ENCODE results near the gene MGAT4C. TPM values are rescaled to one million over a fixed set of nuclear protein-coding genes. Genes with fewer than 3 reads are reported as not detected.

MGAT4C gene
- total RNA-seq, 2 donors from 2014 or later = 0.11 to 1.8 TPM

GRCh38 chr12:86198696-86199444 is 57.3 kb downstream of the MGAT4C start:
- no peaks in the 10 kb centered on the region for H3K9me3 ChIP-seq (ENCODE audit: control insufficient read depth, low read length)
- TF ChIP-seq, protein P1, sequence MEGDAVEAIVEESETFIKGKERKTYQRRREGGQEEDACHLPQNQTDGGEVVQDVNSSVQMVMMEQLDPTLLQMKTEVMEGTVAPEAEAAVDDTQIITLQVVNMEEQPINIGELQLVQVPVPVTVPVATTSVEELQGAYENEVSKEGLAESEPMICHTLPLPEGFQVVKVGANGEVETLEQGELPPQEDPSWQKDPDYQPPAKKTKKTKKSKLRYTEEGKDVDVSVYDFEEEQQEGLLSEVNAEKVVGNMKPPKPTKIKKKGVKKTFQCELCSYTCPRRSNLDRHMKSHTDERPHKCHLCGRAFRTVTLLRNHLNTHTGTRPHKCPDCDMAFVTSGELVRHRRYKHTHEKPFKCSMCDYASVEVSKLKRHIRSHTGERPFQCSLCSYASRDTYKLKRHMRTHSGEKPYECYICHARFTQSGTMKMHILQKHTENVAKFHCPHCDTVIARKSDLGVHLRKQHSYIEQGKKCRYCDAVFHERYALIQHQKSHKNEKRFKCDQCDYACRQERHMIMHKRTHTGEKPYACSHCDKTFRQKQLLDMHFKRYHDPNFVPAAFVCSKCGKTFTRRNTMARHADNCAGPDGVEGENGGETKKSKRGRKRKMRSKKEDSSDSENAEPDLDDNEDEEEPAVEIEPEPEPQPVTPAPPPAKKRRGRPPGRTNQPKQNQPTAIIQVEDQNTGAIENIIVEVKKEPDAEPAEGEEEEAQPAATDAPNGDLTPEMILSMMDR (conservative IDR thresholded peaks at IDR 0.05) = no peak

DNA sequence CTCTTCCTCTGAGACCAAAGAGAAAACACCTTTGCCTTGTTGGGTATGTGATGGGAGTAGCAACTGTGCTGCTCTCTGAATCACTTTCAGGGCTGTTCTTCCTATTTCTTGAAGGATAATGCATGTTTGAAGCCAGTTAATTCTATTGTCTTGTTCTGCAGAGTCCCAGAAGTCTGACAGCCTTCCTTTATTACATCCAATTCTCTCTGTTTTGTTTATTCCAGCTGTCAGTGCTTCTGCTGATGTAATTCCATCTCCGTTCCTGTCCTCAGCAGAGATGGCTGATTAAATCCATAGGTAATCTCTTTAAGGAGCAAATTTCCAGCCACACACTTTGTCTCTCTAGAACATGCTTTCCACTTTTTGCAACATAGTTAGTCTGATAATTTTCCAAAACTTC is 59.7 kb downstream of the MGAT4C start:
- no peak overlapping the region for H3K27ac ChIP-seq (ENCODE audit: low read depth, low read length)
- no peak overlapping the region for H3K27ac Mint-ChIP-seq
- H3K36me3 ChIP-seq (ENCODE audit: control insufficient read depth, insufficient read depth, low read length) = no peaks in the 10 kb centered on the region
- no peaks in the 10 kb centered on the region for H3K36me3 Mint-ChIP-seq (ENCODE audit: low read depth)
- 80 to 89% methylated on average over 1 of the region's 1 CpG for WGBS, 2 experiments (ENCODE audit: insufficient coverage in 1 of 2, insufficient read length in 1 of 2)
- no peak for DNase-seq
- no peaks in the 10 kb centered on the region for H3K4me1 ChIP-seq (ENCODE audit: control insufficient read depth, insufficient read depth, low read length)
- no peak overlapping the region for H3K4me3 ChIP-seq (ENCODE audit: low read length)
- H3K27me3 ChIP-seq (ENCODE audit: control insufficient read depth, insufficient read depth, low read length, poor library complexity, severe bottlenecking) = no peaks in the 10 kb centered on the region
- no peak overlapping the region for H3K9ac ChIP-seq (ENCODE audit: extremely low read depth, low read length, poor library complexity, severe bottlenecking)
- no peaks in the 10 kb centered on the region for H3K9me3 Mint-ChIP-seq
- H3K9me3 ChIP-seq (ENCODE audit: control insufficient read depth, low read length) = no peaks in the 10 kb centered on the region
- no peak overlapping the region for H3K4me3 Mint-ChIP-seq
- no peaks in the 10 kb centered on the region for H3K27me3 Mint-ChIP-seq (ENCODE audit: insufficient read depth)
- no peaks in the 10 kb centered on the region for H3K4me1 Mint-ChIP-seq
- TF ChIP-seq, protein P1 (conservative IDR thresholded peaks at IDR 0.05) = no peak

More at GRCh38 chr12:86198696-86199444, 57.3 kb downstream of the MGAT4C start:
- no peaks in the 10 kb centered on the region for H3K36me3 Mint-ChIP-seq (ENCODE audit: low read depth)
- WGBS, 2 experiments (ENCODE audit: insufficient coverage in 1 of 2, insufficient read length in 1 of 2) = 76 to 77% methylated on average over 3 to 4 of the region's 4 CpGs
- DNase-seq = no peak
- Histone ChIP-seq H3K36me3 (ENCODE audit: control insufficient read depth, insufficient read depth, low read length) (no peaks in the 10 kb centered on the region), H3K4me1 (ENCODE audit: control insufficient read depth, insufficient read depth, low read length) (no peaks in the 10 kb centered on the region), H3K27me3 (ENCODE audit: control insufficient read depth, insufficient read depth, low read length, poor library complexity, severe bottlenecking) (no peaks in the 10 kb centered on the region), H3K27ac (ENCODE audit: low read depth, low read length) (no peak overlapping the region), H3K9ac (ENCODE audit: extremely low read depth, low read length, poor library complexity, severe bottlenecking) (no peak overlapping the region), H3K4me3 (ENCODE audit: low read length) (no peak overlapping the region)
- H3K4me3 Mint-ChIP-seq = no peak overlapping the region
- no peaks in the 10 kb centered on the region for H3K4me1 Mint-ChIP-seq
- H3K27me3 Mint-ChIP-seq (ENCODE audit: insufficient read depth) = no peaks in the 10 kb centered on the region
- H3K9me3 Mint-ChIP-seq = no peaks in the 10 kb centered on the region
- H3K27ac Mint-ChIP-seq = no peak overlapping the region

DNA sequence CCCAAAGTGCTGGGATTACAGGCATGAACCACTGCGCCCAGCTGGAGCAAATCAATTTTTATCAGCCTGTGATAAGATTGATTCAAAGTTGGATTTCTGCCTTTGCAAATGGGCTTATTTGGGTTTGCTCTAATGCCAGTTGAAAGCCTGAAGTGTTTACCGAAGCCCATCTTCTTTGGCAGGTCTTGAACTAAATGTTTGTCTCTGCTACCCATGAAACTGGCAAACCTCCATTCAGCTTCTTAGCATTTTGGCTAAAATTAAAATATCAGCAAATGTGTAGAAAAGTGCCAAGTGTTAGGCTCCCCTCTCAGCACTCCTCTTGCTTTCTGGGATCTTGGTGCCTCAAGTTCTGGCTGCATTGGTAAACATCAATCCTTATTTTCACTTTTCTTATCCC is 61.5 kb downstream of the MGAT4C start:
- no peak overlapping the region for H3K4me3 Mint-ChIP-seq
- H3K4me1 Mint-ChIP-seq = no peaks in the 10 kb centered on the region
- TF ChIP-seq, protein P1 (conservative IDR thresholded peaks at IDR 0.05) = no peak
- H3K27ac Mint-ChIP-seq = no peak overlapping the region
- H3K36me3 Mint-ChIP-seq (ENCODE audit: low read depth) = no peaks in the 10 kb centered on the region
- no peak for DNase-seq
- Histone ChIP-seq H3K27ac (ENCODE audit: low read depth, low read length) (no peak overlapping the region), H3K9ac (ENCODE audit: extremely low read depth, low read length, poor library complexity, severe bottlenecking) (no peak overlapping the region), H3K36me3 (ENCODE audit: control insufficient read depth, insufficient read depth, low read length) (no peaks in the 10 kb centered on the region), H3K9me3 (ENCODE audit: control insufficient read depth, low read length) (no peaks in the 10 kb centered on the region), H3K4me1 (ENCODE audit: control insufficient read depth, insufficient read depth, low read length) (no peaks in the 10 kb centered on the region), H3K4me3 (ENCODE audit: low read length) (no peak overlapping the region), H3K27me3 (ENCODE audit: control insufficient read depth, insufficient read depth, low read length, poor library complexity, severe bottlenecking) (no peaks in the 10 kb centered on the region)
- 90 to 100% methylated on average over 2 of the region's 2 CpGs for WGBS, 2 experiments (ENCODE audit: insufficient coverage in 1 of 2, insufficient read length in 1 of 2)
- H3K9me3 Mint-ChIP-seq = no peaks in the 10 kb centered on the region
- no peaks in the 10 kb centered on the region for H3K27me3 Mint-ChIP-seq (ENCODE audit: insufficient read depth)
